HG02610 (cell line): Measurements from ENCODE around the gene LTBP2.

Experiments used
- ATAC-seq: cut with Tn5 transposase; IDR thresholded peaks from one replicate; pipeline ENCODE4 v1.9.1; 2021; ENCODE audit warnings: mild to moderate bottlenecking, moderate library complexity; ENCODE audit not compliant: unreplicated experiment

The LTBP2 gene

DNA sequence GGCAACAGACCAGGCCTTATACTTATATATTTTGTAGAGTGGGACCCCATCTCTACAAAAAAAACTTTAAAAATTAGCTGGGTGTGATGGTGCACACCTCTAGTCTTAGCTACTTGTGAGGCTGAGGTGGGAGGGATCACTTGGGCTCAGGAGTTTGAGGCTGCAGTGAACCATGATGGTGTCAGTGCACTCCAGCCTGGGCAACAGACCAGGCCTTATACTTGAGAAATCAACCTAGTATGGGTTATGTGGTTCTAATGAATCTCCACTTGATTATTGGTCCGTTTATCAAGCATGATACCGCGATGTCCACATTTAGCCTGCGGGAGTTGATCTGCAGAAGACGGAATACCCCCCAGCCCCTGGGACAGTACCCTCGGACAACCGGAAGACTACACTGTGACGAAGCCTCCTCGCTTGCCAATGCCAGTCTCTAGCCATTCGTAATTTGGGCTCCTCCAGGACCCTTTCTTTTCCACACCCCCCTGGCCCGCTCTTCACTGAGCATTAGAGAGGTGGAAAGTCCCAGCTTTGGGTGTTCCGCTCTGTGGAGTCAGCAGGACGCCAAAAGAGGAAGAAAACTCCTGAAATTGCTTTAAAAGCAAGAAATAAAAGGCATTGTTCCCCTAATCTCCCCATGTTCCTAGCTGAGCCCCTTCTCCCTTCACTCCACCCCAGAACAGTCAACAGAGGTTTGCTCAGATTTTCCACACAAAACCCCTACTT lies 19.4 kb downstream of the LTBP2 start:
- no peak for ATAC-seq

- ATAC-seq: no peak
Measured at GRCh38 chr14:74591899-74592298, 20.1 kb downstream of the LTBP2 start.

DNA sequence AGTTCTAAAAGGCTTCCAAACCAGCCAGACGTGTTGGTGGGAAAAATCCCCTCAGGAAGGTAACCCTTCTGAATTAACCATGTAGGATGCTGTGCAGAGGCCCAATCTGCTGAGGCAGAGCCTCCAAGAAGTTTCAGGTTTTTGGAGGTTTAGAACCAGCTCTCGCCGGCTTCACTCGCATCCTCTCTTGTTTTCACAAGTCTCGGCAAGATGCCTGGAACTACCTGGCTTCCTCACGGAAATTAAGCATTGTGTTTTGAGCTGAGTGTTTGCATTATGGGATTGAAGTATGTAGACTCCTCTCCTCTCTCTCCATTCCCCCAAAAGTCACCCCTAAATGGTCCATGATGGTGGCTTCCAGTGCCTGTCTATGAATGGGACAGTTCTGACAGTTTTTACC lies 20.6 kb downstream of the LTBP2 start:
- no peak for ATAC-seq

GRCh38 chr14:74589291-74589879 lies 22.7 kb downstream of the LTBP2 start:
- no peak for ATAC-seq

GRCh38 chr14:74587363-74587707 lies 24.7 kb downstream of the LTBP2 start:
- ATAC-seq: no peak

- no peak for ATAC-seq
Measured at GRCh38 chr14:74586681-74587362, 25.2 kb downstream of the LTBP2 start.

GRCh38 chr14:74585406-74586335 lies 26.4 kb downstream of the LTBP2 start:
- no peak for ATAC-seq

DNA sequence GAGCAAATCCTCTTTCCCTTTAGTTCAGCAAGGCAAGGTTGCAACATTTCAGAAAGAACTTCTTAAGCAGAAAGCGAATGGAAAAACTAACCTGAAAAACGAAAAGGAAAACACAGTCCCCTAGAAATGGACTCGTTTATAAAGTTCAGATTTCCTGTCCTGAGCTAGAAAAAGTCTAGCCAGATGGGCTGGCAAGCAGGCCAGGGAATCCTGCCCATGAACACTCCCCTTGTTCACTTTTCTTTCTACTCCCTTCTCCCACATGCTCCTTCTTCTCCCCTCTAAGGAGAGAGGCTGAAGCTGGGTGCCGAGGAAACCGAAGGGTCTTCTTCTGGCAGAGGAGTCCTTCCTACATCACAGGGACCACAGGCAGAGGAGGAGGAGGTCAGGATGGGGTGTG lies 27.1 kb downstream of the LTBP2 start:
- no peak for ATAC-seq

GRCh38 chr14:74583689-74584434 lies 28.2 kb downstream of the LTBP2 start:
- ATAC-seq: no peak

DNA sequence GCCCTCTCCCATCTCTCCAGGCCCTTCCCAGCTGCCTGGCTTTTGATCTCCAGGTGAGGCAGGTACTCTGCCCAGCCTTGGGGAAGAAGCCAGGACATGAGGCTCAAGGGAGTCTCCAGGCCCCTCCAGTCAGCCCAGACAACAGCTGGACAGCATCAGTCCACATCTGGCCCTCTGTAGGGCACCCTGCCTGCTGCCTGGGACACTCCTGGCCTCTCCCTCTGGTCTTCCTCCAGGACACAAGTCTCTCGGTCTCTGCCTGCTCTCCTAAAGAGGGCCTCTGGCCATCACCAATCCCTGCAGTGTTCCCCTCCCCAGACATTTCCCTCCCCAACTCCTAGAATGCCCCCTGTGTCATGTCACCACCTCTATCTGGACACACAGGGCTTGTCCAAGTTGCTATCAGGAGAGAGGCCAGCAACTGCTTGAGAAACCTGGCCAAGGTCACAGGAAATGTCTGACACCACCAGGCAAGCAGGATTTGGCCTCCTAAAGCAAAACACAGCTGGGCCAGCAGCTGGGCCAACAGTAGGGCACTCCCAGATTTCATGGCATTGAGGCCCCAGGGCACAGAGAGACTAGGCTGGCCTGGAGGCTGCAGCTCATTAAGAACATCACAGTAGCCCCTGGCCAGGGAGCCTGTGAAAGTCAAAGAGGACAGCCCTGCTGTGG lies 29.0 kb downstream of the LTBP2 start:
- no peak for ATAC-seq

DNA sequence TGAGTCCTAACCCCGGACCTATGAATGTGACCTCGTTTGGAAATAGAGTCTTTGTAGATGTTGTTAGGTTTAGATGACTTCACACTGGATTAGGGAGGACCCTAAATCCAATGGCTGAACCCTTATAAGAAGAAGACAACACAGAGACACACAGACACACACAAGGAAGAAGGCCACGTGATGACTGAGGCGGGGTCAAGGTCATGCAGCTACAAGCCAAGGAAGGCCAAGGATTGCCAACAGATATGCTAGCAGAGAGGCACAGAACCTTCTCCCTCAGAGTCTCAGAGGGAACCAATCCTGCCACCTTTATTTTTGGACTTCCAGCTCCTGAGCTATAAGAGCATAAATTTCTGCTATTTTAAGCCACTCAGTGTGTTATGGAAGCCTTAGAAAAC lies 31.8 kb downstream of the LTBP2 start:
- no peak for ATAC-seq

- ATAC-seq: no peak
Measured at GRCh38 chr14:74579447-74580274, 32.4 kb downstream of the LTBP2 start.

- ATAC-seq: no peak
Measured at GRCh38 chr14:74578479-74578878, 33.6 kb downstream of the LTBP2 start.

DNA sequence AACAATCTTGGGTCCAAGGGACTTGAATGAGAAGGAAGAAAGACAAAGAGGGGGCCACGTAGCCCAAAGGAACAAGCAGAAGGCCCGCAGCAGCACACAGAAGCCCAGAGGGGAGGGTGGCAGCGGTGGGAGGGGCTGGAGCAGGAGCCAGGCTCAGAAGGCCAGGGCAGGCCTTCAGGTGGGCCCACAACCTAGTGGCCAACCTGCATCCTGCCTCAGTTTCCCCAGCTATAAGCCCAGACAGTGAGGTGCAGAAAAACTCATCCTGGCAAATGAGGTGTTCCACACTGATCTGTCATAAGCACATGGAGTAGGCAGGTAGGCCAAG lies 34.1 kb downstream of the LTBP2 start:
- no peak for ATAC-seq

DNA sequence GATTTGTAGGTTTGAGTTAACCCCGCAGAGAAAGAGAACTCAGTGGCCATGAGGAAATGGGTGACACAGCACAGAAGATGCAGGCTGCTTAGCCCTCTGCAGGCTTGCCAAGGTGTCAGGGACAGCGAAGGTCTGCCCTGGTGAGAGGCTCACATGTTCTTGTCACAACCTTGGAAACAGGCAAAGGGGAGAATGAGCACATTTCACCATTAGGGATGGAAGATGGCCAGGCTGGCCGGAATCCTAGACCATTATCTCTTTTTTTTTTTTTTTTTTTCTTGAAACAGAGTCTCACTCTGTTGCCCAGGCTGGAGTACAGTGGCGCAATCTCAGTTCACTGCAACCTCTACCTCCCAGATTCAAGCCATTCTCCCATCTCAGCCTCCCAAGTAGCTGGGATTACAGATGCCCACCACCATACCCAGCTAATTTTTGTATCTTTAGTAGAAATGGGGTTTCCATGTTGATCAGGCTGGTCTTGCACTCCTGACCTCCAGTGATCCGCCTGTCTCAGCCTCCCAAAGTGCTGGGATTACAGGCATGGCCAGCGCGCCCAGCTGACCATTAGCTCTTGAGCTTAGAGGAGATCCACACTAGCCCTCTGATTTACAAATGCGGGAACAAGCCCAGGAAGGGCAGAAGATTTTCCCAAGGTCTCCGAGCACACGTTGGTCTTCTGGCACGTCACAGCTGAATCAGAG lies 34.6 kb downstream of the LTBP2 start:
- ATAC-seq: no peak

DNA sequence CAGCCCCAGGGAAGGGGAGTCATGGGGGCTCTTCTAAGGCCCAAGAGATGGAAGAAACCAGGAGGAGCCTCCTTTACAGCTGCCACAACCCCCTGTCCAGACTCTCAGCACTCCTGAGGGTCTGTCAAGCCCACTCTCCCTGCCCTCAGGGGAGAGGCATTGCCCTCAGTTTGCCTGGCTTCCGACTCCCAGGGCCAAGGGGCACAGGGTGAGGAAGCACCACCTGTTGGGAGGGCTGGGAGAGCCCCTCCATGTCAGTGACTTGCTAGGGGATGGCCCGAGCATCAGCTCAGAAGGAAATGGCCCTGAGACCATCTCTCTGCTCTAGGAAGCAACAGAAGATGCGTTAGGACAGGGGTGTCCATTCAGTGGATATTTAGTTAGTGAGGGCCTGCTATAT lies 36.1 kb downstream of the LTBP2 start:
- no peak for ATAC-seq

- ATAC-seq: no peak
Measured at GRCh38 chr14:74575507-74575906, 36.5 kb downstream of the LTBP2 start.

DNA sequence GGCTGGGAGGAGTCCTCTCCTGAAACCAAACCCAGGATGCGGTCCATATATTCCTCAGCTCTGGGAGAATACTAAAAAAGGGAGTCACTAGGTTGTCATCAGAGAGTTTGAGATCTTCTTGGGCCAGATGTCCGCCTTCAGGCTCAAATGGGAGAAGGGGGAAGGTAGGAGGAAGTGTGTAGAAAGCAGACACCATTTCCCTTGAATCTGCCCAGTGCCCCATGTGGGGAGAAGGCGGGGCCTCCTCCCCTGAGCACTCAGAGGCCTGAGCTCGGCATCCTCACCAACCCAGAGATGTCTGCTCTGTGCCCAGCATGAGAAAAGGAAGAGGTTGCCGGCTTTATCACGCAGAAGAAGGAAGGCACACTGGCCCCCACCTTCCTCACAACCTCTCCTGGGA lies 37.3 kb downstream of the LTBP2 start:
- ATAC-seq: no peak

DNA sequence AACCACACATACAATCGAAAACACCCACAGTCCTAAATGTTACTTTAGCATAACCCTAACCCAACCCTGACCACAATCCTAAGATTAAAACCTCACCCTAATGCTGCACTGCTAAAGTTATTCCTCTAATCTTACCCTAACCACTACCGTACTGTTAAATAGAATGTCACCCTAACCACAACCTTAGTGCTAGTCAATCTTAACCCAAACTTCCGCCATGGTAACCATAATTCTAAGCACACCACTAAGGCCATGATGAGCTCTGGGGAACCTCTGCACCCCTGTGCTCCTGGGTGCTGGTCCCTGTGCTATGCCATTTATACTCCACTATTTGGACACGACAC lies 38.0 kb downstream of the LTBP2 start:
- no peak for ATAC-seq
